ENCODE measurements around the gene SUPT5H. TPM values are rescaled to one million over a fixed set of nuclear protein-coding genes. Genes with fewer than 3 reads are reported as not detected.

The SUPT5H gene
- total RNA-seq, 2 experiments from 2014 or later, result 127 to 141 TPM

DNA sequence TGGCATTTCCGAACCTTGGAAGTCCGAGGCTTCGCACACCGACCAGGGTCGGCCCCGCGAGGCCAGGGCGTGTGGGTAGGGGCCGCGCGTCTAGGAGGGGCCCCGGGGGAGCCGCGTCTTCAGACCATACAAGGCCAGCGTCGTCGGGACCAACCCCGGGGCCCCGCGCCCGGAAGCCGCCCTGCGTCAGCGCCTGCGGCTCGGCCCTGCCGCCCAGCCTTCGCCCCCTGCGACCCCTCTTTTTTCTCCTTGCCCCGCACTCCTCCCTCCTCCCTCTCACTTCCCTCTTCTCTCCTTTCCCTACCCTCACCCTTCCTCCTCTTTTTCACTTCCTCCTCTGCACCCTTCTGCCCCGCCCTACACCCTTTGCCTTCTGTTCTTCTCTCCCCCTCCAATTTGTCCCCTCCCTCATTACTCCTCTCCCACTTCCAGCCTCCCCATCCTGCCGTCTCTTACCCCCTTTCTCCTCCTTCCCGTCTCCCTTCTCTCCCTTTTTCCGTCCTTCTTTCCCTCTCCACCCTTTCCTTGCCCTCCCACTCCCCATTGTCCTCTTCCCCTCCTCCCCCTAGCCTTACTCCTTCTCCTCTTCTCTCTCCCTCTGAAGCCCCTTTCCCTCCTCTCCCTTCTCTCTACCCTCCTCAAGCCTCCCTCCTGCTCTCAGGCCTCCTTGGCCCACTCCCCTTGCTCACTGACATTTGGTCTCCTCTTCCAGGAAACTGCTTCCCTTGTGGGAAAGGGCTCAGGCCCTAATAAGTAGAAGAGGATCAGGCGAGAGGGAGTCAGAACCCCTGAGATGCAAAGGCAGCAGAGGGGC is 35.2 kb upstream of the SUPT5H start:
- no peaks in the 10 kb centered on the region for H3K9me3 Mint-ChIP-seq
- H3K27me3 Mint-ChIP-seq, result peaks cover 2% of the 10 kb centered on the region
- no peak for TF ChIP-seq CTCF (IDR thresholded peaks at IDR 0.05)
- CTCF ChIA-PET, result no interaction called here
- intact Hi-C loops (cut with micrococcal nuclease), result loop anchor here (5.0 to 10.0 kb wide), 2 partner anchors 73 to 285 kb away; partner anchors contain the start of genes GMFG and PAK4
- DNase-seq, result peak; percentile 82
- peaks cover 37% of the 10 kb centered on the region for H3K4me1 Mint-ChIP-seq (ENCODE audit: low read depth)
- POLR2A ChIA-PET, result interaction anchor here (1.0 to 4.5 kb wide), 2 partner anchors 13 to 25 kb away, joined by 8 to 50 read pairs; partner anchors contain the start of gene RPS16
- peak overlapping the region; percentile 79 for H3K4me3 Mint-ChIP-seq
- peaks cover 28% of the 10 kb centered on the region for H3K36me3 Mint-ChIP-seq (ENCODE audit: low read depth)
- peak; percentile 21 for ATAC-seq
- H3K27ac Mint-ChIP-seq, result peak overlapping the region; percentile 89

GRCh38 chr19:39410831-39411080 is 34.6 kb upstream of the SUPT5H start:
- no peak for DNase-seq
- intact Hi-C loops (cut with micrococcal nuclease), result loop anchor here (5.0 to 10.0 kb wide), 2 partner anchors 73 to 286 kb away; partner anchors contain the start of genes GMFG and PAK4
- Mint-ChIP-seq H3K9me3 (no peaks in the 10 kb centered on the region), H3K4me3 (peak overlapping the region; percentile 79), H3K4me1 (ENCODE audit: low read depth) (peaks cover 32% of the 10 kb centered on the region), H3K27me3 (peaks cover 2% of the 10 kb centered on the region), H3K36me3 (ENCODE audit: low read depth) (peaks cover 28% of the 10 kb centered on the region), H3K27ac (peak overlapping the region; percentile 89)
- TF ChIP-seq CTCF (IDR thresholded peaks at IDR 0.05), result no peak
- POLR2A ChIA-PET, result interaction anchor here (1.8 to 2.2 kb wide), 3 partner anchors 13 to 22 kb away, joined by 5 to 80 read pairs (median 13); partner anchors contain the start of genes MED29 and PAF1
- ATAC-seq, result no peak
- CTCF ChIA-PET, result interaction anchor here (1.4 to 2.3 kb wide), 5 partner anchors 11 to 122 kb away, joined by 5 to 153 read pairs (median 6); partner anchors contain the start of genes EID2B, GMFG and SAMD4B

DNA sequence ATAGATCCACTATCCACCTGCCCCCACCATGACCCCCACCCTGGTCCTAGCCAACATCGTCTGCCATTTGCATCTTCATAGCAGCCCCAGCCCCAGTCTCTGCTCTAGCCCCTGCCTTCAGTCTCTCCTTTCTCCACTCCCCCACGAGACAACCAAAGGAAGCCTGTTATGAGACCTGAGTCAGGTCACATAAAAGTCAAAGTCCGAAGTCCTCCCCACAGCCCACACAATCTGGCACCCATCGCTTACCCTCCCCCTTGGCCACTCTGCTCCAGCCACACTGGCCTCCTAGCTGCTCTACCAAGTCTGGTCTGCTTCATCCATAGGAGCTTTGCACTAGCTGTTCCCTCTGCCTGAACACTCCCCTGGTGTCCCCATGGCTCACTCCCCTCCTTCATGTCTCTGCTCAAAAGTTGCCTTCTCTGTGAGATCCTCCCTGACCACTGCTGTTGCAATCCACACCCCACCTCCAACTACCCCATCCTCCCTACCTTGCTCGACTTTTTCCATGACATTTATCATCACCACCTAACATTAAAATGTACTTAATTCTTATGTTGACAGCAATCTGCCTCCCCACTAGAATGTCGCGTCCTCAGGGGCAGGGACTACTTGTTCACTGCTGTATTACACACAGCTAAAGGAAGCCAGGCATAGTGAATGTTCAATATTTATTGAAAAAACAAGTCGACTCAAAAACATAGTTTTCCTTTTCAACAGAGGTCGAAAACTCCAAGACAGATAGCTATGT is 34.1 kb upstream of the SUPT5H start:
- Mint-ChIP-seq H3K4me1 (ENCODE audit: low read depth) (peaks cover 30% of the 10 kb centered on the region), H3K27me3 (peaks cover 2% of the 10 kb centered on the region), H3K9me3 (no peaks in the 10 kb centered on the region), H3K36me3 (ENCODE audit: low read depth) (peaks cover 28% of the 10 kb centered on the region), H3K4me3 (peak overlapping the region; percentile 79), H3K27ac (peak overlapping the region; percentile 89)
- POLR2A ChIA-PET, result interaction anchor here (1.0 to 2.2 kb wide), 9 partner anchors 13 to 76 kb away, joined by 3 to 80 read pairs (median 6); partner anchors contain the start of genes GMFG, MED29, PAF1 and RPS16
- ATAC-seq (no peak), DNase-seq (peak; percentile 26)
- intact Hi-C loops (cut with micrococcal nuclease), result loop anchor here (5.0 to 10.0 kb wide), 2 partner anchors 74 to 286 kb away; partner anchors contain the start of genes GMFG and PAK4
- no peak for TF ChIP-seq CTCF (IDR thresholded peaks at IDR 0.05)
- CTCF ChIA-PET, result interaction anchor here (0.6 to 2.3 kb wide), 17 partner anchors 10 to 481 kb away, joined by 3 to 153 read pairs (median 6); partner anchors contain the start of genes EID2B, GMFG, MED29 and MRPS12

DNA sequence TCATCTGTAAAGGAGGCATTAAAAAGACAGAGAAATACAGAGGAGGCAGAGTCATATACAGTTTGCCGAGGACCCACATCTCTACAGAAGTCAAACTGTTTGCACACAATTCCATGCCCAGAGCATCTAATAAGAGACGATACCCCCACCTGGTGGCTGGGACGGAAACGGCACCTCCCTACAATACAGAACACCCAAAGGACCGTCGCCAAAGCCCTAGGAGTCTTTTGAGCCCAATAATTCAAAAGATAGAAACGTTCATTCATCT is 33.6 kb upstream of the SUPT5H start:
- ChIA-PET POLR2A (interaction anchor here (1.0 to 2.2 kb wide), 9 partner anchors 14 to 76 kb away, joined by 3 to 80 read pairs (median 6); partner anchors contain the start of genes GMFG, MED29, PAF1 and RPS16), CTCF (interaction anchor here (0.6 to 2.3 kb wide), 17 partner anchors 9 to 481 kb away, joined by 3 to 153 read pairs (median 6); partner anchors contain the start of genes EID2B, GMFG, MED29 and MRPS12)
- peak; percentile 97 for TF ChIP-seq CTCF (IDR thresholded peaks at IDR 0.05)
- Mint-ChIP-seq H3K27ac (peak overlapping the region; percentile 89), H3K4me1 (ENCODE audit: low read depth) (peaks cover 29% of the 10 kb centered on the region), H3K9me3 (no peaks in the 10 kb centered on the region), H3K27me3 (peaks cover 2% of the 10 kb centered on the region), H3K4me3 (peak overlapping the region; percentile 79), H3K36me3 (ENCODE audit: low read depth) (peaks cover 28% of the 10 kb centered on the region)
- peak; percentile 97 for DNase-seq
- peak; percentile 54 for ATAC-seq
- intact Hi-C loops (cut with micrococcal nuclease), result loop anchor here (1.0 to 10.0 kb wide), 3 partner anchors 14 to 287 kb away; partner anchors contain the start of genes GMFG and PAK4

All from activated CD8-positive, alpha-beta T cell treated with anti-CD3 and anti-CD28 coated beads for 36 hours (primary cell).